ENCODE results near the gene LLCFC1. TPM values are rescaled to one million over a fixed set of nuclear protein-coding genes. Genes with fewer than 3 reads are reported as not detected.

The LLCFC1 gene
- total RNA-seq, 2 experiments from 2014 or later: not detected

GRCh38 chr7:142899661-142900060 is 39.6 kb upstream of the LLCFC1 start:
- POLR2A ChIA-PET: no interaction called here
- no peaks in the 10 kb centered on the region for H3K4me1 Mint-ChIP-seq (ENCODE audit: low read depth)
- H3K9me3 Mint-ChIP-seq: peaks cover 5% of the 10 kb centered on the region
- H3K27ac Mint-ChIP-seq: no peak overlapping the region
- H3K4me3 Mint-ChIP-seq: no peak overlapping the region
- intact Hi-C loops (cut with micrococcal nuclease): no loop called here
- no peak for DNase-seq
- H3K36me3 Mint-ChIP-seq: no peaks in the 10 kb centered on the region
- H3K27me3 Mint-ChIP-seq: peaks cover 3% of the 10 kb centered on the region
- CTCF ChIA-PET: interaction anchor here (1.4 kb wide), 1 partner anchor 10 kb away, joined by 5 read pairs; no protein-coding TSS in a partner anchor

GRCh38 chr7:142901426-142902259 is 37.6 kb upstream of the LLCFC1 start:
- Mint-ChIP-seq H3K27me3 (peaks cover 5% of the 10 kb centered on the region), H3K36me3 (no peaks in the 10 kb centered on the region), H3K4me3 (no peak overlapping the region), H3K4me1 (ENCODE audit: low read depth) (no peaks in the 10 kb centered on the region), H3K9me3 (peaks cover 5% of the 10 kb centered on the region), H3K27ac (no peak overlapping the region)
- DNase-seq: no peak
- intact Hi-C loops (cut with micrococcal nuclease): no loop called here
- ChIA-PET POLR2A (interaction anchor here (0.6 kb wide), 1 partner anchor 170 kb away, joined by 3 read pairs; no protein-coding TSS in a partner anchor), CTCF (interaction anchor here (1.0 to 1.3 kb wide), 4 partner anchors 8 to 105 kb away, joined by 3 to 4 read pairs (median 3); no protein-coding TSS in a partner anchor)

GRCh38 chr7:142904128-142904527 is 35.2 kb upstream of the LLCFC1 start:
- H3K36me3 Mint-ChIP-seq: no peaks in the 10 kb centered on the region
- ChIA-PET POLR2A (no interaction called here), CTCF (interaction anchor here (0.9 kb wide), 1 partner anchor 23 kb away, joined by 3 read pairs; no protein-coding TSS in a partner anchor)
- no peak overlapping the region for H3K4me3 Mint-ChIP-seq
- DNase-seq: no peak
- no peaks in the 10 kb centered on the region for H3K4me1 Mint-ChIP-seq (ENCODE audit: low read depth)
- no peak overlapping the region for H3K27ac Mint-ChIP-seq
- H3K27me3 Mint-ChIP-seq: peaks cover 7% of the 10 kb centered on the region
- H3K9me3 Mint-ChIP-seq: peaks cover 5% of the 10 kb centered on the region
- intact Hi-C loops (cut with micrococcal nuclease): no loop called here

GRCh38 chr7:142905759-142906158 is 33.5 kb upstream of the LLCFC1 start:
- DNase-seq: no peak
- Mint-ChIP-seq H3K36me3 (no peaks in the 10 kb centered on the region), H3K27me3 (peaks cover 10% of the 10 kb centered on the region), H3K9me3 (peaks cover 5% of the 10 kb centered on the region), H3K27ac (no peak overlapping the region), H3K4me3 (no peak overlapping the region), H3K4me1 (ENCODE audit: low read depth) (no peaks in the 10 kb centered on the region)
- intact Hi-C loops (cut with micrococcal nuclease): no loop called here
- ChIA-PET POLR2A (no interaction called here), CTCF (interaction anchor here (1.0 kb wide), 1 partner anchor 24 kb away, joined by 4 read pairs; no protein-coding TSS in a partner anchor)

GRCh38 chr7:142906643-142907042 is 32.6 kb upstream of the LLCFC1 start:
- no peak for DNase-seq
- H3K4me3 Mint-ChIP-seq: no peak overlapping the region
- H3K27me3 Mint-ChIP-seq: peaks cover 10% of the 10 kb centered on the region
- ChIA-PET CTCF (interaction anchor here (1.2 kb wide), 1 partner anchor 96 kb away, joined by 3 read pairs; no protein-coding TSS in a partner anchor), POLR2A (no interaction called here)
- H3K36me3 Mint-ChIP-seq: no peaks in the 10 kb centered on the region
- no peak overlapping the region for H3K27ac Mint-ChIP-seq
- H3K9me3 Mint-ChIP-seq: peaks cover 5% of the 10 kb centered on the region
- intact Hi-C loops (cut with micrococcal nuclease): no loop called here
- H3K4me1 Mint-ChIP-seq (ENCODE audit: low read depth): no peaks in the 10 kb centered on the region

GRCh38 chr7:142908290-142908689 is 31.0 kb upstream of the LLCFC1 start:
- Mint-ChIP-seq H3K27me3 (peaks cover 10% of the 10 kb centered on the region), H3K36me3 (no peaks in the 10 kb centered on the region), H3K9me3 (peaks cover 5% of the 10 kb centered on the region), H3K4me3 (no peak overlapping the region), H3K27ac (no peak overlapping the region), H3K4me1 (ENCODE audit: low read depth) (no peaks in the 10 kb centered on the region)
- ChIA-PET POLR2A (no interaction called here), CTCF (no interaction called here)
- intact Hi-C loops (cut with micrococcal nuclease): no loop called here
- no peak for DNase-seq

- no peak overlapping the region for H3K4me3 Mint-ChIP-seq
- peaks cover 3% of the 10 kb centered on the region for H3K9me3 Mint-ChIP-seq
- H3K4me1 Mint-ChIP-seq (ENCODE audit: low read depth): no peaks in the 10 kb centered on the region
- intact Hi-C loops (cut with micrococcal nuclease): no loop called here
- ChIA-PET POLR2A (no interaction called here), CTCF (interaction anchor here (1.1 to 1.9 kb wide), 4 partner anchors 7 to 137 kb away, joined by 3 to 7 read pairs (median 4); no protein-coding TSS in a partner anchor)
- no peaks in the 10 kb centered on the region for H3K36me3 Mint-ChIP-seq
- H3K27me3 Mint-ChIP-seq: peaks cover 10% of the 10 kb centered on the region
- DNase-seq: no peak
- no peak overlapping the region for H3K27ac Mint-ChIP-seq
Observed at GRCh38 chr7:142908921-142909890, 30.1 kb upstream of the LLCFC1 start.

GRCh38 chr7:142910031-142910433 is 29.3 kb upstream of the LLCFC1 start:
- Mint-ChIP-seq H3K27me3 (peaks cover 11% of the 10 kb centered on the region), H3K4me3 (no peak overlapping the region), H3K9me3 (no peaks in the 10 kb centered on the region), H3K27ac (no peak overlapping the region), H3K4me1 (ENCODE audit: low read depth) (no peaks in the 10 kb centered on the region), H3K36me3 (no peaks in the 10 kb centered on the region)
- CTCF ChIA-PET: interaction anchor here (1.1 to 1.9 kb wide), 4 partner anchors 8 to 137 kb away, joined by 3 to 7 read pairs (median 4); no protein-coding TSS in a partner anchor
- intact Hi-C loops (cut with micrococcal nuclease): no loop called here
- POLR2A ChIA-PET: no interaction called here
- no peak for DNase-seq

- peaks cover 11% of the 10 kb centered on the region for H3K27me3 Mint-ChIP-seq
- POLR2A ChIA-PET: no interaction called here
- DNase-seq: no peak
Observed at GRCh38 chr7:142910481-142910880, 28.8 kb upstream of the LLCFC1 start.

GRCh38 chr7:142913051-142913450 is 26.2 kb upstream of the LLCFC1 start:
- Mint-ChIP-seq H3K4me1 (ENCODE audit: low read depth) (no peaks in the 10 kb centered on the region), H3K27ac (no peak overlapping the region), H3K4me3 (no peak overlapping the region), H3K36me3 (no peaks in the 10 kb centered on the region), H3K9me3 (no peaks in the 10 kb centered on the region), H3K27me3 (peaks cover 4% of the 10 kb centered on the region)
- ChIA-PET CTCF (no interaction called here), POLR2A (no interaction called here)
- DNase-seq: no peak
- intact Hi-C loops (cut with micrococcal nuclease): no loop called here

More at GRCh38 chr7:142910481-142910880, 28.8 kb upstream of the LLCFC1 start:
- H3K4me3 Mint-ChIP-seq: no peak overlapping the region
- CTCF ChIA-PET: interaction anchor here (1.1 to 1.9 kb wide), 3 partner anchors 9 to 136 kb away, joined by 3 to 7 read pairs (median 3); no protein-coding TSS in a partner anchor
- H3K4me1 Mint-ChIP-seq (ENCODE audit: low read depth): no peaks in the 10 kb centered on the region
- H3K36me3 Mint-ChIP-seq: no peaks in the 10 kb centered on the region
- H3K9me3 Mint-ChIP-seq: no peaks in the 10 kb centered on the region
- intact Hi-C loops (cut with micrococcal nuclease): no loop called here
- no peak overlapping the region for H3K27ac Mint-ChIP-seq

GRCh38 chr7:142913566-142913965 is 25.7 kb upstream of the LLCFC1 start:
- CTCF ChIA-PET: no interaction called here
- Mint-ChIP-seq H3K36me3 (no peaks in the 10 kb centered on the region), H3K4me1 (ENCODE audit: low read depth) (no peaks in the 10 kb centered on the region), H3K9me3 (no peaks in the 10 kb centered on the region), H3K27me3 (peaks cover 7% of the 10 kb centered on the region), H3K4me3 (no peak overlapping the region), H3K27ac (no peak overlapping the region)
- no peak for DNase-seq
- POLR2A ChIA-PET: no interaction called here
- intact Hi-C loops (cut with micrococcal nuclease): no loop called here

GRCh38 chr7:142914121-142914520 is 25.2 kb upstream of the LLCFC1 start:
- H3K27me3 Mint-ChIP-seq: peaks cover 10% of the 10 kb centered on the region
- DNase-seq: no peak
- intact Hi-C loops (cut with micrococcal nuclease): no loop called here
- no peaks in the 10 kb centered on the region for H3K36me3 Mint-ChIP-seq
- H3K27ac Mint-ChIP-seq: no peak overlapping the region
- ChIA-PET CTCF (no interaction called here), POLR2A (interaction anchor here (0.6 kb wide), 1 partner anchor 699 kb away, joined by 3 read pairs; no protein-coding TSS in a partner anchor)
- H3K9me3 Mint-ChIP-seq: no peaks in the 10 kb centered on the region
- no peaks in the 10 kb centered on the region for H3K4me1 Mint-ChIP-seq (ENCODE audit: low read depth)
- no peak overlapping the region for H3K4me3 Mint-ChIP-seq

Data from activated CD4-positive, alpha-beta memory T cell treated with anti-CD3 and anti-CD28 coated beads for 36 hours (primary cell).